ENCODE data around the gene RINL.

DNA sequence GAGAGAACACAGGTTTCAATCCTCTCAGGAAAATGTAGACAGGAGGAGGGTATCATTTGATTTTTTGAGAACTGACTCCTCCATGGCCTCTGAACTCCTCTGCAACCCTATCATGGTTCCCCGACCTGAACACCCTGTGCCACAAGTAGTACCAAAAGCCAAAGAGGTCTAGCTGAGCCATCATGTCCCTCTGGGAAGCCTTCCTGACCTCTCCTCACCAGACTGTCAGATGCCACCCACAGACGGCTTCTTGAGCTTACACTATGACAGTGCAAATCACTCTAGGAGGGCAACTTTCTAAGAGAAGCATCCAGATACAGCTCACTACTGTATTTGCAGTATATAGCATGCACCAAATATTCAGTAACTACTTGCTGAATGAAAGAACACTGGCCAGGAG is 32.0 kb downstream of the RINL start:
- TF ChIP-seq, protein P1, sequence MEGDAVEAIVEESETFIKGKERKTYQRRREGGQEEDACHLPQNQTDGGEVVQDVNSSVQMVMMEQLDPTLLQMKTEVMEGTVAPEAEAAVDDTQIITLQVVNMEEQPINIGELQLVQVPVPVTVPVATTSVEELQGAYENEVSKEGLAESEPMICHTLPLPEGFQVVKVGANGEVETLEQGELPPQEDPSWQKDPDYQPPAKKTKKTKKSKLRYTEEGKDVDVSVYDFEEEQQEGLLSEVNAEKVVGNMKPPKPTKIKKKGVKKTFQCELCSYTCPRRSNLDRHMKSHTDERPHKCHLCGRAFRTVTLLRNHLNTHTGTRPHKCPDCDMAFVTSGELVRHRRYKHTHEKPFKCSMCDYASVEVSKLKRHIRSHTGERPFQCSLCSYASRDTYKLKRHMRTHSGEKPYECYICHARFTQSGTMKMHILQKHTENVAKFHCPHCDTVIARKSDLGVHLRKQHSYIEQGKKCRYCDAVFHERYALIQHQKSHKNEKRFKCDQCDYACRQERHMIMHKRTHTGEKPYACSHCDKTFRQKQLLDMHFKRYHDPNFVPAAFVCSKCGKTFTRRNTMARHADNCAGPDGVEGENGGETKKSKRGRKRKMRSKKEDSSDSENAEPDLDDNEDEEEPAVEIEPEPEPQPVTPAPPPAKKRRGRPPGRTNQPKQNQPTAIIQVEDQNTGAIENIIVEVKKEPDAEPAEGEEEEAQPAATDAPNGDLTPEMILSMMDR (optimal IDR thresholded peaks at IDR 0.05 in 1 of 3, IDR thresholded peaks at IDR 0.05 in 1 of 3, conservative IDR thresholded peaks at IDR 0.05 in 1 of 3; ENCODE audit: extremely low read depth in 1 of 3, insufficient read depth in 2 of 3, low read length in 3 of 3) = no peak
- TF ChIP-seq EZH2 (IDR thresholded peaks at IDR 0.05; ENCODE audit: low read length) = no peak
